Naive B cell (primary cell): ENCODE measurements around the gene SLC39A6. TPM values are rescaled to one million over a fixed set of nuclear protein-coding genes. Genes with fewer than 3 reads are reported as not detected.
A peak's percentile ranks its signal among the peaks of the same experiment; 100 is the strongest.

Experiments
- ATAC-seq, 2 donors: fragments of 150-1000 bp; cut with Tn5 transposase; 2 replicates each; pipeline ENCODE4 v1.10.0; 2021; ENCODE audit warnings: low read depth in 2 of 2, mild to moderate bottlenecking in 2 of 2, moderate library complexity in 2 of 2
- DNase-seq: peaks from one replicate; pipeline ENCODE4 v3.0.0; 2022
- H3K27ac Mint-ChIP-seq, 6 donors: one replicate each; pipeline ENCODE4 v1.8.0; 2020 to 2022; ENCODE audit warnings: mild to moderate bottlenecking in 6 of 6, mixed read lengths in 6 of 6, moderate library complexity in 5 of 6, inconsistent platforms in 2 of 6
- H3K27me3 Mint-ChIP-seq, 3 donors: one replicate each; pipeline ENCODE4 v1.8.0; 2021 to 2022; ENCODE audit warnings: mixed read lengths in 3 of 3, mild to moderate bottlenecking in 1 of 3
- H3K36me3 Mint-ChIP-seq, 2 donors: one replicate each; pipeline ENCODE4 v1.8.0; 2020 to 2022; ENCODE audit warnings: mixed read lengths in 2 of 2, inconsistent platforms in 1 of 2, mild to moderate bottlenecking in 1 of 2
- H3K4me1 Mint-ChIP-seq, 3 donors: one replicate each; pipeline ENCODE4 v1.8.0; 2020 to 2022; ENCODE audit warnings: mixed read lengths in 3 of 3, inconsistent platforms in 1 of 3, mild to moderate bottlenecking in 1 of 3, moderate library complexity in 1 of 3
- H3K4me3 Mint-ChIP-seq, 8 donors: one replicate each; pipeline ENCODE4 v1.8.0; 2020 to 2022; ENCODE audit warnings: mild to moderate bottlenecking in 8 of 8, mixed read lengths in 8 of 8, moderate library complexity in 8 of 8, inconsistent platforms in 2 of 8
- H3K9me3 Mint-ChIP-seq, 7 donors: one replicate each; pipeline ENCODE4 v1.8.0; 2020 to 2022; ENCODE audit warnings: mixed read lengths in 7 of 7, mild to moderate bottlenecking in 5 of 7, inconsistent platforms in 2 of 7, moderate library complexity in 1 of 7
- polyA plus RNA-seq, 6 donors: library from polyadenylated mRNA; unstranded; fragments of 300-500 nt; fragmentation: Illumina TruSeq; gene quantifications; one replicate each; pipeline ENCODE4 v1.2.3, GENCODE V29; 2021; ENCODE audit warnings: low read depth in 6 of 6

Gene SLC39A6
- polyA plus RNA-seq, 6 donors from 2014 or later: 24.1 to 34.4 (median 32.0) TPM

DNA sequence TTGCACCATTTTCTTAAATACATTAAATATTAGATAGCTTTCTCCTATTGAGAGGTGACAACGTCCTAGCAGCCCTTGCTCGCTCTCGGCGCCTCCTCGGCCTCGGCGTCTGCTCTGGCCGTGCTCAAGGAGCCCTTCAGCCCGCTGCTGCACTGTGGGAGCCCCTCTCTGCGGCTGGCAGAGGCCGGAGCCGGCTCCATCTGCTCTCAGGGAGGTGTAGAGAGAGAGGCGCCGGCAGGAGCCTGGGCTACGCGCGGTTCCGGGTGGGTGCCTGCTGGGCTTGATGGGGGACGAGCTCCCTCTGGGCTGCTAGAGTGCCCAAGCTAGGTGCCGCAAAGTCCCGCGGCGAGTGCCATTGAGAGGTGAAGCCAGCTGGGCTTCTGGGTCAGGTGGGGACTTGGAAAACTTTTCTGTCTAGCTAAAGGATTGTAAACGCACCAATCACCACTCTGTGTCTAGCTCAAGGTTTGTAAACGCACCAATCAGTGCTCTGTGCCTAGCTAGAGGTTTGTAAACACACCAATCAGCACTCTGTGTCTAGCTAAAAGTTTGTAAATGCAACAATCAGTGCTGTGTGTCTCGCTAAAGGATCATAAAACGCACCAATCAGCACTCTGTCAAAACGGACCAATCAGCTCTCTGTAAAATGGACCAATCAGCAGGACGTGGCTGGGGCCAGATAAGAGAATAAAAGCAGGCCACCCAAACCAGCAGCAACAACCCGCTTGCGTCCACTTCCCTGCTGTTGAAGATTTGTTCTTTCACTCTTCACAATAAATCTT is 64.9 kb downstream of the SLC39A6 start:
- DNase-seq (no peak), ATAC-seq (no peak)
- H3K4me3 Mint-ChIP-seq: peak overlapping the region in 6 of 8 donors; percentile 9 to 95 (median 49)
- H3K27me3 Mint-ChIP-seq: no peaks in the 10 kb centered on the region
- H3K4me1 Mint-ChIP-seq: peaks cover 39 to 64% (median 60%) of the 10 kb centered on the region in 3 donors
- H3K9me3 Mint-ChIP-seq: no peaks in the 10 kb centered on the region
- no peaks in the 10 kb centered on the region for H3K36me3 Mint-ChIP-seq
- H3K27ac Mint-ChIP-seq: peak overlapping the region in 2 of 6 donors; percentile 81 to 82

DNA sequence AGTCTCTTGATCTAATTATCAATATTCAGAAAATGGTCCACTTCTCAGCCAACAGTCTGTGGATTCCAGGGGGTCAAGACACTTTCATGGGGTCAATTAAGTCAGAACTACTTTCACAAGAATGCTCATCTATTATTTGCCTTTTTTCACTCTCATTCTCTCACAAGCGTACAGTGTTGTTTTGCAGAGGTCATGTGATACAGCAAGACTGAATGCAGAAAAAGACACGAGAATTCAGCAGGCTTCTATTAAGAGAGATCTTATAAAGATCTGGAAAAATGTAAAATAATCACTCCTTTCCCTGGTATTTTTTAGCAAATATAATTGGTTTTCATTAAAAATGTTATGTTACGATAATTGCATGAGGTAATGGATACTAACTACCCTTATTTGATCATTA is 70.5 kb downstream of the SLC39A6 start:
- no peak for DNase-seq
- Mint-ChIP-seq H3K9me3 (no peaks in the 10 kb centered on the region), H3K27ac (peak overlapping the region in 2 of 6 donors; percentile 70 to 78), H3K4me1 (peaks cover 39 to 75% (median 47%) of the 10 kb centered on the region in 3 donors), H3K27me3 (no peaks in the 10 kb centered on the region), H3K36me3 (peaks cover 0 to 3% of the 10 kb centered on the region in 2 donors), H3K4me3 (peak overlapping the region in 2 of 8 donors; percentile 29 to 41)
- no peak for ATAC-seq

Other genes starting within 250 kb of the SLC39A6 start
- 10 to 100 TPM; 10.9 to 25.4 (median 20.4) TPM for gene RPRD1A, start 61.8 kb downstream of the SLC39A6 start, polyA plus RNA-seq
- gene ELP2, start 559 bp upstream of the SLC39A6 start, polyA plus RNA-seq: 100 to 1,000 TPM in 1 of 6 donors, 10 to 100 TPM in 5; 65.3 to 114 (median 80.7) TPM
- under 1 TPM in 1 of 6 donors, not detected in 5; 0.08 TPM for gene MOCOS, start 58.2 kb upstream of the SLC39A6 start, polyA plus RNA-seq
- gene FHOD3, start 168.4 kb upstream of the SLC39A6 start, polyA plus RNA-seq: not detected